HepG2 (cell line): Measurements from ENCODE around the gene VPS11. TPM values are rescaled to one million over a fixed set of nuclear protein-coding genes. Genes with fewer than 3 reads are reported as not detected.

ENCODE experiments used
- CC2D1A ChIP-seq: sonication (generic); formaldehyde crosslinking; IDR thresholded peaks from 2 replicates; pipeline ENCODE4 v1.8.1; 2023; ENCODE audit warnings: mild to moderate bottlenecking, missing genetic modification reagents
- DNMT3B ChIP-seq: conservative IDR thresholded peaks from 2 replicates; pipeline ENCODE4 v1.6.1; 2016; ENCODE audit warnings: missing biosample characterization, control low read depth
- EHMT2 ChIP-seq: fragments of 200-600 bp; sonication (generic); IDR thresholded peaks from 2 replicates; pipeline ENCODE4 v1.7.0; 2017; ENCODE audit warnings: antibody characterized with exemption, low read depth, low read length, borderline replicate concordance
- EZH2 ChIP-seq: conservative IDR thresholded peaks from 2 replicates; pipeline ENCODE4 v1.6.1; 2012; ENCODE audit warnings: mild to moderate bottlenecking, low read depth, low read length, moderate library complexity
- HOXA9 ChIP-seq: sonication (generic); formaldehyde crosslinking; IDR thresholded peaks from 2 replicates; pipeline ENCODE4 v1.8.1; 2022; ENCODE audit warnings: missing genetic modification reagents, mild to moderate bottlenecking, moderate library complexity, borderline replicate concordance
- IRF1 ChIP-seq: sonication (generic); formaldehyde crosslinking; IDR thresholded peaks from 2 replicates; pipeline ENCODE4 v1.4.0; 2020; ENCODE audit warnings: low read depth, mild to moderate bottlenecking, missing genetic modification reagents
- IRF2 ChIP-seq: IDR thresholded peaks from 2 replicates; pipeline ENCODE4 v1.6.1; 2018; ENCODE audit warnings: missing genetic modification reagents, missing compliant biosample characterization
- ISX ChIP-seq: sonication (generic); formaldehyde crosslinking; conservative IDR thresholded peaks from 2 replicates; pipeline ENCODE4 v1.5.0; 2020; ENCODE audit warnings: missing genetic modification reagents
- KLF11 ChIP-seq: IDR thresholded peaks from 2 replicates; pipeline ENCODE4 v1.6.1; 2016; ENCODE audit warnings: missing compliant biosample characterization
- MYC ChIP-seq: sonication (generic); formaldehyde crosslinking; IDR thresholded peaks from 2 replicates; pipeline ENCODE4 v1.9.0; 2021; ENCODE audit warnings: missing genetic modification reagents, borderline replicate concordance
- RBAK ChIP-seq: sonication (generic); formaldehyde crosslinking; IDR thresholded peaks from 2 replicates; pipeline ENCODE4 v1.5.1; 2020; ENCODE audit warnings: mild to moderate bottlenecking, missing genetic modification reagents
- RBM39 ChIP-seq: fragments of 200-400 bp; formaldehyde crosslinking; IDR thresholded peaks from one replicate; pipeline ENCODE4 v1.6.1; 2018; ENCODE audit warnings: antibody characterized with exemption, mild to moderate bottlenecking, low read depth, low read length; ENCODE audit not compliant: poor library complexity, severe bottlenecking
- RNF2 ChIP-seq: fragments of 450-650 bp; conservative IDR thresholded peaks from 2 replicates; pipeline ENCODE4 v1.6.1; 2016; ENCODE audit warnings: low read depth
- SKIL ChIP-seq: sonication (generic); formaldehyde crosslinking; IDR thresholded peaks from 2 replicates; pipeline ENCODE4 v1.8.0; 2022; ENCODE audit warnings: missing genetic modification reagents, mild to moderate bottlenecking, moderate library complexity, borderline replicate concordance
- SMC3 ChIP-seq: IDR thresholded peaks from 2 replicates; pipeline ENCODE4 v1.6.1; 2011; ENCODE audit warnings: low read length, improper control_type of control experiment
- ZNF18 ChIP-seq: sonication (generic); formaldehyde crosslinking; IDR thresholded peaks from 2 replicates; pipeline ENCODE4 v1.8.0; 2022; ENCODE audit warnings: mild to moderate bottlenecking, missing genetic modification reagents; ENCODE audit not compliant: insufficient replicate concordance
- ZNF556 ChIP-seq: sonication (generic); formaldehyde crosslinking; IDR thresholded peaks from 2 replicates; pipeline ENCODE4 v1.4.0; 2020; ENCODE audit warnings: mild to moderate bottlenecking, missing genetic modification reagents, borderline replicate concordance
- ZNF580 ChIP-seq: IDR thresholded peaks from 2 replicates; pipeline ENCODE4 v1.6.1; 2016; ENCODE audit warnings: low read depth, borderline replicate concordance
- ZNF7 ChIP-seq: IDR thresholded peaks from 2 replicates; pipeline ENCODE4 v1.6.1; 2016; ENCODE audit warnings: missing biosample characterization, missing genetic modification reagents
- ZNF720 ChIP-seq: sonication (generic); formaldehyde crosslinking; IDR thresholded peaks from 2 replicates; pipeline ENCODE4 v1.4.0; 2020; ENCODE audit warnings: missing genetic modification reagents
- polyA plus RNA-seq, 8 experiments: library from polyadenylated mRNA; depleted of rRNA in 3 of 8; stranded (reverse) in 7 of 8; unstranded in 1 of 8; fragments of >200 nt; fragmentation: Illumina TruSeq in 4 of 8; extraction: Trizol in 4 of 8; gene quantifications; 2 replicates each; pipeline versions ENCODE4 v1.2.1 to v1.2.3, GENCODE V29; 2011 to 2016; ENCODE audit warnings: low read depth in 4 of 8, missing spikeins in 1 of 8, mixed read lengths in 1 of 8; ENCODE audit not compliant: insufficient read depth in 1 of 8
- total RNA-seq, 5 experiments: library from RNA; depleted of rRNA; stranded (reverse); fragments of >200 nt; fragmentation: Illumina TruSeq; extraction: Trizol; gene quantifications; 2 replicates each; pipeline ENCODE4 v1.2.3, GENCODE V29; 2016; ENCODE audit warnings: low read depth in 1 of 5
- TF ChIP-seq, protein P1 (sequence below): IDR thresholded peaks from 2 replicates; pipeline ENCODE4 v1.6.1; 2012; ENCODE audit warnings: low read depth, low read length, improper control_type of control experiment

The VPS11 gene
- total and polyA plus RNA-seq, 2 of the 13 experiments (the other 11 are each of a cell fraction or from before 2014, with no cell fraction given), result 13.7 to 21.6 TPM

- TF ChIP-seq RNF2, result 0 out of 2 replicates have a peak, but pooled peaks have one; percentile 45
- TF ChIP-seq, protein P1, sequence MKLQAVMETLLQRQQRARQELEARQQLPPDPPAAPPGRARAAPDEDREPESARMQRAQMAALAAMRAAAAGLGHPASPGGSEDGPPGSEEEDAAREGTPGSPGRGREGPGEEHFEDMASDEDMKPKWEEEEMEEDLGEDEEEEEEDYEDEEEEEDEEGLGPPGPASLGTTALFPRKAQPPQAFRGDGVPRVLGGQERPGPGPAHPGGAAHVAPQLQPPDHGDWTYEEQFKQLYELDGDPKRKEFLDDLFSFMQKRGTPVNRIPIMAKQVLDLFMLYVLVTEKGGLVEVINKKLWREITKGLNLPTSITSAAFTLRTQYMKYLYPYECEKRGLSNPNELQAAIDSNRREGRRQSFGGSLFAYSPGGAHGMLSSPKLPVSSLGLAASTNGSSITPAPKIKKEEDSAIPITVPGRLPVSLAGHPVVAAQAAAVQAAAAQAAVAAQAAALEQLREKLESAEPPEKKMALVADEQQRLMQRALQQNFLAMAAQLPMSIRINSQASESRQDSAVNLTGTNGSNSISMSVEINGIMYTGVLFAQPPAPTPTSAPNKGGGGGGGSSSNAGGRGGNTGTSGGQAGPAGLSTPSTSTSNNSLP, result no peak
- TF ChIP-seq SKIL (CRISPR knock-in tag), result peak; percentile 50; the same call in 1 of the 2 replicates
- no peak for TF ChIP-seq ZNF720 (CRISPR knock-in tag)
- TF ChIP-seq SMC3, result no peak
- TF ChIP-seq KLF11 (CRISPR knock-in tag), result peak; percentile 57; the same call in 1 of the 2 replicates
- TF ChIP-seq RBAK (CRISPR knock-in tag), result no peak
- TF ChIP-seq ZNF18 (CRISPR knock-in tag), result peak; percentile 62
- TF ChIP-seq EHMT2, result no peak
- no peak for TF ChIP-seq RBM39
- no peak for TF ChIP-seq CC2D1A (CRISPR knock-in tag)
- no peak for TF ChIP-seq IRF1 (CRISPR knock-in tag)
- TF ChIP-seq MYC (CRISPR knock-in tag), result peak; percentile 94
- TF ChIP-seq ZNF580, result no peak
- TF ChIP-seq ZNF7 (CRISPR knock-in tag), result peak; percentile 20; the same call in 1 of the 2 replicates
- TF ChIP-seq IRF2 (CRISPR knock-in tag), result no peak; the same call in 1 of the 2 replicates
- no peak; the same call in 1 of the 2 replicates for TF ChIP-seq DNMT3B (CRISPR knock-in tag)
- TF ChIP-seq EZH2, result no peak
- 0 out of 2 replicates have a peak, but pooled peaks have one; percentile 6 for TF ChIP-seq ISX (CRISPR knock-in tag)
- 0 out of 2 replicates have a peak, but pooled peaks have one; percentile 66 for TF ChIP-seq ZNF556 (CRISPR knock-in tag)
- TF ChIP-seq HOXA9, result peak; percentile 69
These were observed 49.3 kb upstream of the VPS11 start, which contains the start of the genes RPS25 and TRAPPC4 (continued) for GRCh38 chr11:119018074-119018938.
